ENCODE measurements around the gene SLC1A2. TPM values are rescaled to one million over a fixed set of nuclear protein-coding genes. Genes with fewer than 3 reads are reported as not detected.

Gene SLC1A2
- total RNA-seq, 4 donors from 2014 or later = 0.65 to 1.3 (median 0.68) TPM; not detected in 1

- no peak for TF ChIP-seq CTCF (IDR thresholded peaks at IDR 0.05; ENCODE audit: low read depth)
These were observed 96.1 kb downstream of the SLC1A2 start for GRCh38 chr11:35323076-35323868.

DNA sequence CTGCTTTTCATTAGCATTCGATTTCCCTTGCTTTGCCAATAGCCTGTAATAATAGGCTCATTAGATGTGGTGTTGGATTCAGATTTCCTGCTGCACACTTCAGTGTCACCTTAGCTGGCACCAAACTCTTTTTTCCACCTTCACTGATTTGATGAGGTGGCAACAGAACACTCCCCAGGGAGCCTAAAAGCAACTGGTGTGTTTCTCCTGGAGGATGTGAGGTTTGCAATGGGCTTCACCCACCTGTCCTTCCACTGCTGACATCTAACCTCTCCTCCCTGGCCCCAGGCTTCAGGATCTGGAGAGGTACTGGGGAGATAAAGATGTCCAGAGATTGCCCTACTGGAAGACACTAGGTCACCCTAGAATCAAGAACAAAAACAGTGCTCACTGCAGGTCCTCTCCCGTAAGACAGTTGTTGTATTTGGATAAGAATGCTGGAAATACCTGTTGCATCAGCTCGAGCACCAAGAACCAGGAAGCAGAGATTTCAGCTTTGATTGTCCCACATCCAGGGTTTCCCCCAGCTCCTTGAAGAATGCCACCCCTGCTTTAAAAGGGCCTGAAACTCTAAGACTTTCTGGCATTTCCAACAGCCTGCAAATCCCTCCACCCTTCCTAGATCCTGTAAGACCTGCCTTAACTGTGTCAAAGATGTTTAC lies 96.9 kb downstream of the SLC1A2 start:
- no peak for TF ChIP-seq CTCF (IDR thresholded peaks at IDR 0.05; ENCODE audit: low read depth)

- TF ChIP-seq CTCF (IDR thresholded peaks at IDR 0.05; ENCODE audit: low read depth) = no peak
These were observed 97.6 kb downstream of the SLC1A2 start for GRCh38 chr11:35321532-35322317.

DNA sequence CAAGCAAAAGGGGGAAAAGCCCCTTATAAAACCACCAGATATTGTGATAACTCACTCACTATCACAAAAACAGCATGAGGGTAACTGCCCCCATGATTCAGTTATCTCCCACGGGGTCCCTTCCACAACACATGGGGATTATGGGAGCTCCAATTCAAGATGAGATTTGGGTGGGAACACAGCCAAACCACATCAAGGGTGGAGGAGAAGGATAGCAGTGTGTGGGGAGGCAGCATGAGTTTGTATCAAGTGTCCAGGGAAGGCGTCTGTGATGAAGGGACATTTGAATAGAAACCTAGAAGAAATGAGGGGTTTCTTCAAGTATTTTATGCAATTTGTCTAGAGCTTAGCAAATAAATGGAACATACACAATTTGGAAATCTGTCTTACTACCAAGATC lies 98.2 kb downstream of the SLC1A2 start:
- no peak for TF ChIP-seq CTCF (IDR thresholded peaks at IDR 0.05; ENCODE audit: low read depth)

DNA sequence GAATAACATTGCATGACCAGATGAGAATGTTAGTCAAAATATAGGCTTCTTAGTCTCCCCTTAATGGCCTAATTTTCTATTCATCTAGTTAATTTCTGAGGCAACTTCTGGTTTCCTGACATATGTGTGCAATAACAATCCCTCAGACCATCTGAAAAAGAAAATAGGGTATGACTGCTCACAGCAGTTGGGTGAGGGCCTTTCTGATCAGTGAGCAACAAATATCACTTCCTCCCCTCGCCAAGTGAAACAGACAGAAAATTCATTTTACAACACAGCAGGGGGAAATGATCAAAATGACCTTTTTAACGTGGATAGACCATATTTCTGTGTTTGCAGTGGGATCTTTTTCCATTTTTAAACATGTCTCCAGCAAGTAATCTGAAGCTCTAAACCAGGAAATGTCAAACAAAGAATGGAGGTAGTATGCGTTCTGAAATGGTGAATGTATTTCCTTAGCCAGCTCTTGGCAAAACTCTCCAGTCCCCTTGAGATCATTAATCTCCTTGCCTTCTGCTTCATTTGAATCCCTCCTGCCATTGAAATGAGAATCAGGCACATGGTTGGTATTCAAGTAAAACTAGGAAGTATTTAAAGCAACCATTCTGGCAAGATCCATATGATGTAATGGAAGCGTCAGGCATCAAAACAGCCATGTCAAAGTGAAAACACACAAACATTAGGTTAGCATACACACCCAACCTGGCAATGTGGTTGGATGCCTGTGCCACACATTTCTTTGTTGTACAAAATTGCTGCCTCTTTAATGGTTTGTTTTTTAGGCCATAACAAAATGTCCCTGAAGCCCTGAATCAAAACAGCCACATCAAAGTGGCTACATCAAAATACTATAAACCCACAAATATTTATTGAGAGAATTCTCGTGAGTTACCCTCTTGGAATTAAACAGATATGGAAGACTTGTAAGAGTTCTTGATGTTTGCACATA lies 100.1 kb downstream of the SLC1A2 start:
- no peak for TF ChIP-seq CTCF (IDR thresholded peaks at IDR 0.05; ENCODE audit: low read depth)

- TF ChIP-seq CTCF (IDR thresholded peaks at IDR 0.05; ENCODE audit: low read depth) = no peak
These were observed 101.0 kb downstream of the SLC1A2 start for GRCh38 chr11:35318309-35318708.
